A673 (cell line): ENCODE measurements around the gene FCHO1. TPM values are rescaled to one million over a fixed set of nuclear protein-coding genes. Genes with fewer than 3 reads are reported as not detected.
A peak's percentile ranks its signal among the peaks of the same experiment; 100 is the strongest.

Source experiments
- Bru-seq: library from RNA; stranded (reverse); fragments of 400-500 nt; gene quantifications from one replicate; lab custom pipeline; 2021; lab: Mats Ljungman, UMichigan
- BruChase-seq, 2 experiments: library from RNA; stranded (reverse); fragments of 400-500 nt; gene quantifications; one replicate each; lab custom pipeline; 2021; lab: Mats Ljungman, UMichigan
- BruUV-seq: library from RNA; stranded (reverse); fragments of 400-500 nt; replicated peaks from 2 replicates; lab custom pipeline; 2021; lab: Mats Ljungman, UMichigan
- CTCF ChIA-PET: fragments of 300-600 bp; sonication (Branson Sonifier 250); formaldehyde crosslinking; loops from one replicate; lab custom pipeline; 2022; ENCODE audit warnings: antibody characterized with exemption; lab: Charles Lee
- POLR2A ChIA-PET: fragments of 300-600 bp; sonication (Branson Sonifier 250); formaldehyde crosslinking; loops from one replicate; lab custom pipeline; 2022; ENCODE audit warnings: antibody characterized with exemption; ENCODE audit not compliant: low non-redundant PET; lab: Charles Lee
- DNase-seq: peaks from one replicate; pipeline ENCODE4 v3.0.0-alpha.2; 2015; ENCODE audit warnings: low spot score
- H3K27ac ChIP-seq: fragments of 200-600 bp; sonication (generic); 2 replicates; pipeline ENCODE4 v1.5.1; 2016; ENCODE audit warnings: mixed run types, low read depth, mild to moderate bottlenecking, mixed read lengths, antibody characterized with exemption, low read length; ENCODE audit not compliant: poor library complexity, severe bottlenecking
- H3K27me3 ChIP-seq: fragments of 200-600 bp; sonication (generic); replicated peaks from 2 replicates; pipeline ENCODE4 v1.6.1; 2017; ENCODE audit warnings: mixed run types, low read depth, mild to moderate bottlenecking, mixed read lengths, antibody characterized with exemption, low read length; ENCODE audit not compliant: insufficient read depth, poor library complexity
- H3K36me3 ChIP-seq: fragments of 200-600 bp; sonication (generic); 2 replicates; pipeline ENCODE4 v1.6.1; 2016; ENCODE audit warnings: mixed run types, mild to moderate bottlenecking, mixed read lengths, antibody characterized with exemption, low read length; ENCODE audit not compliant: insufficient read depth, poor library complexity, severe bottlenecking
- H3K4me1 ChIP-seq: fragments of 200-600 bp; sonication (generic); 2 replicates; pipeline ENCODE4 v1.6.1; 2017; ENCODE audit warnings: mixed run types, mild to moderate bottlenecking, mixed read lengths, antibody characterized with exemption, low read length; ENCODE audit not compliant: insufficient read depth, poor library complexity, severe bottlenecking
- H3K4me3 ChIP-seq: fragments of 200-600 bp; sonication (generic); 2 replicates; pipeline ENCODE4 v1.5.1; 2016; ENCODE audit warnings: low read depth, mixed run types, mild to moderate bottlenecking, mixed read lengths, low read length; ENCODE audit not compliant: poor library complexity, severe bottlenecking
- H3K9me3 ChIP-seq: fragments of 200-600 bp; sonication (generic); 2 replicates; pipeline ENCODE4 v1.6.1; 2016; ENCODE audit warnings: mixed run types, low read depth, mild to moderate bottlenecking, mixed read lengths, antibody characterized with exemption, low read length; ENCODE audit not compliant: poor library complexity, severe bottlenecking
- EZH2 ChIP-seq: fragments of 200-600 bp; sonication (generic); IDR thresholded peaks from 2 replicates; pipeline ENCODE4 v1.6.1; 2017; ENCODE audit warnings: borderline replicate concordance, low read depth, mild to moderate bottlenecking, mixed read lengths, antibody characterized with exemption, low read length; ENCODE audit not compliant: poor library complexity, severe bottlenecking
- intact Hi-C: fragments of 100-400 bp; cut with micrococcal nuclease; formaldehyde crosslinking; loops from one replicate; pipeline ENCODE4 v1.10.0; 2022; ENCODE audit not compliant: unreplicated experiment
- long read RNA-seq: library from polyadenylated mRNA; stranded (forward); transcript quantifications from one replicate; pipeline ENCODE4 v2.0.0, GENCODE V29; 2022
- total RNA-seq: library from RNA; stranded (reverse); gene quantifications from 2 replicates; pipeline ENCODE4 v1.2.3, GENCODE V29; 2021
- TF ChIP-seq, protein P1 (sequence below): fragments of 300-800, 200-600 bp; sonication (generic); conservative IDR thresholded peaks from 2 replicates; pipeline ENCODE4 v1.5.1; 2017; ENCODE audit warnings: low read depth, mild to moderate bottlenecking, antibody characterized with exemption, low read length, moderate library complexity, mixed read lengths

The FCHO1 gene, protein sequence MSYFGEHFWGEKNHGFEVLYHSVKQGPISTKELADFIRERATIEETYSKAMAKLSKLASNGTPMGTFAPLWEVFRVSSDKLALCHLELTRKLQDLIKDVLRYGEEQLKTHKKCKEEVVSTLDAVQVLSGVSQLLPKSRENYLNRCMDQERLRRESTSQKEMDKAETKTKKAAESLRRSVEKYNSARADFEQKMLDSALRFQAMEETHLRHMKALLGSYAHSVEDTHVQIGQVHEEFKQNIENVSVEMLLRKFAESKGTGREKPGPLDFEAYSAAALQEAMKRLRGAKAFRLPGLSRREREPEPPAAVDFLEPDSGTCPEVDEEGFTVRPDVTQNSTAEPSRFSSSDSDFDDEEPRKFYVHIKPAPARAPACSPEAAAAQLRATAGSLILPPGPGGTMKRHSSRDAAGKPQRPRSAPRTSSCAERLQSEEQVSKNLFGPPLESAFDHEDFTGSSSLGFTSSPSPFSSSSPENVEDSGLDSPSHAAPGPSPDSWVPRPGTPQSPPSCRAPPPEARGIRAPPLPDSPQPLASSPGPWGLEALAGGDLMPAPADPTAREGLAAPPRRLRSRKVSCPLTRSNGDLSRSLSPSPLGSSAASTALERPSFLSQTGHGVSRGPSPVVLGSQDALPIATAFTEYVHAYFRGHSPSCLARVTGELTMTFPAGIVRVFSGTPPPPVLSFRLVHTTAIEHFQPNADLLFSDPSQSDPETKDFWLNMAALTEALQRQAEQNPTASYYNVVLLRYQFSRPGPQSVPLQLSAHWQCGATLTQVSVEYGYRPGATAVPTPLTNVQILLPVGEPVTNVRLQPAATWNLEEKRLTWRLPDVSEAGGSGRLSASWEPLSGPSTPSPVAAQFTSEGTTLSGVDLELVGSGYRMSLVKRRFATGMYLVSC
- total RNA-seq = 2.1 and 5.0 TPM in 2 replicates
- percentile 21 among the genes with signal in this experiment for Bru-seq, nascent RNA
- percentile 22 among the genes with signal in this experiment for BruChase-seq, experiment 1, labeled RNA remaining after a 2-hour chase
- percentile 21 among the genes with signal in this experiment for BruChase-seq, experiment 2, labeled RNA remaining after a 6-hour chase
- long read RNA-seq, partial matches to known transcripts = 3 of 4 reads
- long read RNA-seq, other reads (novel, unspliced or antisense) = 1 of 4 reads

DNA sequence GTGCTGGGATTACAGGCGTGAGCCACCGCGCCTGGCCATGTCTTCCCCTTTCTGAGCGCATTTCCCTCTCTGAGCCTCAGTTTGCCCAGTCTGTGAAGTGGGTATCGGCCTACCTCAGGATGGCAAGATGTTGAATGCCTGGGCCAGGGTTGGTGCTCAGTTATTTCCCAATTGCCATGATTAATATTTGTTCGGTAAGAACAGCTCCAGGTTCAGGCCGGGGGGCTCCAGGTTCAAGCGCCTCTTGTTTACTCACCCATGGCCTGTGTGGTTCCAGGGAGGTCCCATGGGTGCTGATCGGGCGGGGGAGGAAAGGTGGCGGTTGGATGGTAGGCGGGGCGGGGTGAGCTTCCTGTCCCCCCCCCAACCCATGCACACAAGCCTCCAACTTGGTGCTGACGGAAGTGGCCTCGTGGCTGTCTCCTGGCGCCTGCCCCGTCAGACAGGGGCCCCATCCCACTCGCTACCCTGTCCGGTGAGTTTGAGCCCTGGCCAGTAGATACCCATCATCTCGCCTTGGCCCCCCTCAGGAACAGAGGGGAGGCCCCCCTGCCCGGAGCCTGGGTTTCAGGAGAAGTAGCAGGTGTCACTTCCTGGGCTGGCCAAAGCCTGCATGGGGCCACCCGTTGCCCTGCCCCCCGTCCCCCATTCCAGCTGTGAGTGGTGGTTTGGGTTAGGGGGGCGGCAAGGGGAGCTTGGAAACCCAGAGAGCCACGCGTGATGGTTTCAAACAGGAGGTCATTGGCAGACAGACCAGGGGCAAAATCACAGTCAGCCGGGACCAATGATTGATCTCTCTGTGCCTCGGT, at the start of gene FCHO1:
Gene FCHO1, plus strand, starts transcription at position 375 of the 809 bp plus-strand sequence. CDS start 3,688 bp downstream, outside the sequence.
- TF ChIP-seq, protein P1, sequence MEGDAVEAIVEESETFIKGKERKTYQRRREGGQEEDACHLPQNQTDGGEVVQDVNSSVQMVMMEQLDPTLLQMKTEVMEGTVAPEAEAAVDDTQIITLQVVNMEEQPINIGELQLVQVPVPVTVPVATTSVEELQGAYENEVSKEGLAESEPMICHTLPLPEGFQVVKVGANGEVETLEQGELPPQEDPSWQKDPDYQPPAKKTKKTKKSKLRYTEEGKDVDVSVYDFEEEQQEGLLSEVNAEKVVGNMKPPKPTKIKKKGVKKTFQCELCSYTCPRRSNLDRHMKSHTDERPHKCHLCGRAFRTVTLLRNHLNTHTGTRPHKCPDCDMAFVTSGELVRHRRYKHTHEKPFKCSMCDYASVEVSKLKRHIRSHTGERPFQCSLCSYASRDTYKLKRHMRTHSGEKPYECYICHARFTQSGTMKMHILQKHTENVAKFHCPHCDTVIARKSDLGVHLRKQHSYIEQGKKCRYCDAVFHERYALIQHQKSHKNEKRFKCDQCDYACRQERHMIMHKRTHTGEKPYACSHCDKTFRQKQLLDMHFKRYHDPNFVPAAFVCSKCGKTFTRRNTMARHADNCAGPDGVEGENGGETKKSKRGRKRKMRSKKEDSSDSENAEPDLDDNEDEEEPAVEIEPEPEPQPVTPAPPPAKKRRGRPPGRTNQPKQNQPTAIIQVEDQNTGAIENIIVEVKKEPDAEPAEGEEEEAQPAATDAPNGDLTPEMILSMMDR = no peak
- no peak for TF ChIP-seq EZH2
- no TSS peak for BruUV-seq
- H3K9me3 ChIP-seq = no peaks in the 10 kb centered on the region
- H3K27me3 ChIP-seq = no peaks in the 10 kb centered on the region
- H3K36me3 ChIP-seq = no peaks in the 10 kb centered on the region
- H3K4me1 ChIP-seq = peaks cover 5% of the 10 kb centered on the region
- ChIA-PET POLR2A (interaction anchor here (0.6 kb wide), 1 partner anchor 98 kb away, joined by 8 read pairs; no protein-coding TSS in a partner anchor), CTCF (no interaction called here)
- no peak within 1 kb of the TSS for H3K4me3 ChIP-seq
- intact Hi-C loops = no loop called here
- H3K27ac ChIP-seq = no peak within 1 kb of the TSS
- DNase-seq = no peak

DNA sequence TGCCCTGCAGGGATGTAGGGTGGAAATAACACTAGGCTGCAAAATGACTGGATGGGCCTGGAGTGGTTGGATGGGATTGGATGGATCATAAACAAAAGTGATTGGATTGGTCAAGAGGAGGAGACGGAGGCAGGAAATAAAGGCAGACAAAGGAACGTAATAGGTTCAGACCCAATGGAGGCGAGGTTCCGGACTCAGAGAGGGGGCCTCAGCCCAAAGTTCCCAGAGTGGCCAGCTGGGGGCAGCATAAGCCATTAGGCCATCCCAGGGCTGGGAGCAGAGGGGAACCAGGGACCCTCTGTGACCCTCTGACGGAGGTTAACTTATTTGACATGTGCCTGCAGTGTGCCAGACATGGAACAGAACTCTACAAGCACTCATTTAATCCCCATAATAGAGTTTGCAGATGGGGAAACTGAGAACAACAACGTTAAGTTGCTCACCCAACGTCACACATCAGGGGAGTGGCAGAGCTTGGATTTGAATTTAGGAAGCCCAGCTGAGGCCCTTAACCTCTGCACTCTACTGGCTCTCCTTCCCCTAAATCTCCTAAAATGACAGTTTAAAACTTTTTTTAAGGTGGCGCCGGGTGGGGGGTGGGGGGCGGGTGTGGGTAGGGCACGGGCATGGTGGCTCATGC, 47.3 kb upstream of the FCHO1 start:
- ChIA-PET CTCF (interaction anchor here (1.9 kb wide), 1 partner anchor 63 kb away, joined by 6 read pairs; no protein-coding TSS in a partner anchor), POLR2A (no interaction called here)
- H3K27ac ChIP-seq = no peak overlapping the region
- peak; percentile 67 for DNase-seq
- BruUV-seq = no TSS peak
- peaks cover 1% of the 10 kb centered on the region for H3K27me3 ChIP-seq
- H3K36me3 ChIP-seq = no peaks in the 10 kb centered on the region
- TF ChIP-seq, protein P1 = peak; percentile 89
- TF ChIP-seq EZH2 = no peak
- no peak overlapping the region for H3K4me3 ChIP-seq
- no peaks in the 10 kb centered on the region for H3K9me3 ChIP-seq
- H3K4me1 ChIP-seq = no peaks in the 10 kb centered on the region
- intact Hi-C loops = loop anchor here (1.0 to 5.0 kb wide), 2 partner anchors 62 to 153 kb away; partner anchors contain the start of gene RPL18A
